Measurements from ENCODE around the gene AHI1.
"Not testable (repeated sequence)": the region's sequence is repeated elsewhere in the genome, so short reads cannot be mapped to it uniquely, and the experiment has no call there.

Gene AHI1

DNA sequence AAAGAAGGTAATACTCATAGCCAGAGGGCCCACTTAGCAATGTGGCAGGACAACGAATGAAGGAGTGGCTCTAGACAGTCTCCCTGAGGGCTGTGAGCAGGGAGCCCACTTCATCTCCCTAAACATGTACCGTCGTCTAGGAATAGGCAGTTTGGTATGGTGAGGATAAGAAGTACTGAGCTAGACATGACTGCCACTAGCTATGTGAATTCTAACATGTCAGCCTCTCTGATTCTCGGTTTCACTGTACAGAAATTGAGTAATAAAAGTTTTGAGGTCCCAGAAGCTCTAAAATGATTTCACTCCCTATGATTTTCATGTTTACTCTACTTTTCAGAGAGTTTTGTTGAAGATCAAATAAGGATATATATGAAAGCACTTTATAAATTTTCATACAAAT lies 107.1 kb downstream of the AHI1 start:
- DNase-seq (ENCODE audit: low read depth): no peak

DNA sequence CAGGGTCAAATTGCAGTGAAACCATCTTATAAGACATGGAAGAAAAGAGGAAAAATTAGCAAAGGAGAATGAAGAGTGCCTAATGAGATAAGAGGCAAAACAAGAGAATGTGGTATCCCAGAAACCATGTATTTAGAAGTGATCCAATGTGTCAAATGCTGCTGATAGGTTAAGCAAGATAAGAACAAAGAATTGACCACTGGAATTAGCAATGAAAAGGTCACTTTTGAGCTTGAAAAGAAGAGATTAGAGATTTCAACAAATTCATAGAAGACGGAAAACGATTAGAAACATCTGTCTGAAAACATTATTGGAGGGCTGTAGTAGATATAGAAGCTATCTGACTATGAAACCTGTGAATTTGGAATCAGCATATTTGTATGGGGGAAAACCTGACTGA lies 112.2 kb downstream of the AHI1 start:
- DNase-seq (ENCODE audit: low read depth): no peak

DNA sequence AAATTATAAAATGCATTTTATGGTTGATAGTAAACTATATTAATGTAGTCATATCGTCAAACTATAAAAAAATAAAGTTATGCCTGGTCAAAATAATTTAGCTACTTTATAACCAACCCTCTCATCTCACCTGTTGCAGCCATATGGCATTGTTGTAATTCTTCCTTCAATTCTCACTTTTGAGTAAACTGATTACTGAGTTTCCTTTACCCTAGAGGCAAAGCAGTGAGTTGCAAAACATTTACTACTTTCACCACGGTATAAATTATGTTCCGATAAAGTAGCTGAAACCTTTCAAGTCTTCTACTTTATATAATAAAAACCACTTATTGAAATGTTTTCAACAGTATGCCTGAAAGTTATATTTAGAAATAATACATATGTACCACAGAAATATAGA lies 113.8 kb downstream of the AHI1 start:
- no peak for DNase-seq (ENCODE audit: low read depth)

DNA sequence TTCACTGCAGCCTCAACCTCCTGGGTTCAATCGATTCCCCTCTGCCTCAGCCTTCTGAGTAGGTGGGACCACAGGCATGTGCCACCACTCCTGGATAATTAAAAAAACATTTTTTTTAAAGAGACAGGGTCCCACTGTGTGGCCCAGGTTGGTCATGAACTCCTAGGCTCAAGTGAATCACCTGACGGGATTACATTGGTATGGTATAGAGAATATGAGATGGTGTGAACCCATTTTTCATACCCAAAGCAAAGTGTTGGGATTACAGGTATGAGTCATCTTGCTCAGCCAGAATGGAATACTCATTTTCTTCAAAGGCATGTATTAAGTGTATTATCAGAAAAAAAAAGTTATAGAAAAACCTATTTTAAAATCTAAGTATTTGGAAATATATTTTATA lies 114.2 kb downstream of the AHI1 start:
- DNase-seq (ENCODE audit: low read depth): no peak

DNA sequence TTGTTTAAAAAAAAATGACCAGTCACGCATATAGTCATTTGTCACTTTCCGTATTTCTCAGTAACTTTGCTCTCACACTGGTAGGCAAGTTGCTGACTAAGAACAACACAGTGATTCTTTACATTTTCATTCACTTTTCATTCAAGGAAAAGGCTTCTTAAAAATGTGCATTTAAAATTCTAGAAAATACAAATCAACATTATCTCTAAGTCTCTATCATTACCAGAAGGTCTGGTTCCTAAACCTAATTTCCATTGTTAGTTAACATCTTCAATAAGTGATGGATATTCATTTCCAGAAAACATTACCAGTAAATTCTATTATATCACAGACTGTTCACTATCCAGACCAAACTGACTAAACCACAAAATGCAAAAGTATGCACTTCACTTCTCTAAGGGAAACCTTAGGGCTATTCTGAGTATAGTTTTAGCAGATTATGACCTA lies 115.3 kb downstream of the AHI1 start:
- DNase-seq (ENCODE audit: low read depth): no peak

DNA sequence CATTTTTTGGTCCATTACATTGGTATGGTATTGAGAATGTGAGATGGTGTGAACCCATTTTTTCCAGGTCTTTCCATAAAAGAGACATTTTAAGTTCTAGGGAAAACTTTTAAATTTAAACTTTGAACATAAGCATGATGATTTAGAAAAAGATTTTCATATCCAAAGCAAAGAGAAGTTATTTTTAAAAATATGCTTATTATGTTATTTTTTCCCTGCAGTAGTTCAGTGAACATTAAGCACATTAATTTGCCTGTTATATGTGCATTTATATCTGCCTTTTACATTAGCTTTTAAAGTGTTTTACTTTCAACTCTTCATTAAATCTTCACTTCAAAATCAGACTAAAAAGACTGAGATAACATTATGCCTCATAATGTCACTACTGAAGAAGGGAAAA lies 116.7 kb downstream of the AHI1 start:
- DNase-seq (ENCODE audit: low read depth): no peak

DNA sequence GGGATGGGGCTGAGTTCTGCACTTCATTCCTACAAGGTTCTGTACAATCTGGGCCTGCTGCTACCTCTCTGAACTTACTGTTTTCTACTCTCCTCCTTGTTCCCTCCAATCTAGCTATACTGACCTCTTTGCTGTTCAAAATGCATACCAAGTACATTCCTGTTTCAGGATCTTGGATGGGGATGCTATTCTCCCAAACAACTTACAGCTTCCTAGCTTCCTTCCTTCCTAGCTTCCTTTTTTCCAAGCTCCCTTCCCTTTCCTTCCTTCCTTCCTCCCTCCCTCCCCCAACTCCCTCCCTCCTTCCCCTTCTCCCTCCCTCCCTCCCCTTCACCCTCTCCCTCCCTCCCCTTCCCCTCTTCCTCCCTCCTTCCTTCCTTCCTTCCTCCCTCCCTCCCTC lies 117.9 kb downstream of the AHI1 start:
- DNase-seq (ENCODE audit: low read depth): no peak

DNA sequence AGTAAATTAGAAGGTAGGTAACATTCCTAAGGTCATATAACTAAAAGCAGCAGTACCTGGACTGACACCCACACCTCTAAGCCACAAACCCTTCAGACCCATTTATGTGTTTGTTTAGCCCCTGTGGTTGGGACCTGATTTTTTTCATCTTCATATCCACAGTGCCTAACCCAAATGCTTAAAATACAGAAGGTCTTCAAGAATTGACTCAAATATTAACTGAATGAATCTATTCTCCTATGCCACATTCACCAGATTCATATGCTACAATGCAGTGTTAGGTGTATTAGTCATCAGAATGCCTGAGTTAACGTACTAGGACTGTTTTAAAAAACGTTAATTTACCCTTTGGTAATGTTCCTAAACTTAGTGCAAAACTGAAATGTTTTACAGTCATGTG lies 124.8 kb downstream of the AHI1 start:
- DNase-seq (ENCODE audit: low read depth): no peak

DNA sequence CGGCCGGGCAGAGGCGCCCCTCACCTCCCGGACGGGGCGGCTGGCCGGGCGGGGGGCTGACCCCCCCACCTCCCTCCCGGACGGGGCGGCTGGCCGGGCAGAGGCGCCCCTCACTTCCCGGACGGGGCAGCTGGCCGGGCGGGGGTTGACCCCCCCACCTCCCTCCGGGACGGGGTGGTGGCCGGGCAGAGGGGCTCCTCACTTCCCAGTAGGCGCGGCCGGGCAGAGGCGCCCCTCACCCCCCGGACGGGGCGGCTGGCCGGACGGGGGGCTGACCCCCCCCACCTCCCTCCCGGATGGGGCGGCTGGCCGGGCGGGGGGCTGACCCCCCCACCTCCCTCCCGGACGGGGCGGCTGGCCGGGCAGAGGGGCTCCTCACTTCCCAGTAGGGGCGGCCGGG lies 133.9 kb downstream of the AHI1 start:
- DNase-seq (ENCODE audit: low read depth): not testable (repeated sequence)

DNA sequence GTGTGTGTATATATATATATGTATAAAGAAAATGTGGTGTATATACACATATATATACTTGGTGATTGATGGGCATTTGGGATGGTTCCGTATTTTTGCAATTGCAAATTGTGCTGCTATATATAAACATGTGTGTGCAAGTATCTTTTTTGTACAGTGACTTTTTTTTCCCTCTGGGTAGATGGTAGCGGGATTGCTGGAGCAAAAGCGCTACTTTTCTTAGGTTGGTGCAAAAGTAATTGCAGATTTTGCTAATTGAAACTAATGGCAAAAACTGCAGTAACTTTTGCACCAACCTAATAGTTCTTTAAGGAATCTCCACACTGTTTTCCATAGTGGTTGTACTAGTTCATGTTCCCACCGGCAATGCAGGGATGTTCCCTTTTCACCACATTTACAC lies 135.4 kb downstream of the AHI1 start:
- DNase-seq (ENCODE audit: low read depth): no peak

DNA sequence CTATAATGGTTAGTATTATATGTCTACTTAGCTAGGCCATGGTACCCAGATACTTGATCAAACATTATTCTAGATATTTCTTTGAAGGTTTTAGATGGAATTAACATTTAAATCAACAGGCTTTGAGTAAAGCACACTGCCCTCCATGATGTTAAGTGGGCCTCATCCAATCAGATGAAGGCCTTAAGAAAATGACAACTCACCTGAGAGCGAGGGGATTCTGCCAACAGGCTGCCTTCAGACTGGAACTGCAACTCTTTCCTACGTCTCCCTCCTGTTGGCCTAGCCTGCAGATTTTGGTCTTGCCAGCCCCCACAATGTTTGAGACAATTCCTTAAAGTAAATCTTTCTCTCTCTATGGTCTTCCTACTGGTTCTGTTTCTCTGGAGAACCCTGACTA lies 137.3 kb downstream of the AHI1 start:
- DNase-seq (ENCODE audit: low read depth): no peak

DNA sequence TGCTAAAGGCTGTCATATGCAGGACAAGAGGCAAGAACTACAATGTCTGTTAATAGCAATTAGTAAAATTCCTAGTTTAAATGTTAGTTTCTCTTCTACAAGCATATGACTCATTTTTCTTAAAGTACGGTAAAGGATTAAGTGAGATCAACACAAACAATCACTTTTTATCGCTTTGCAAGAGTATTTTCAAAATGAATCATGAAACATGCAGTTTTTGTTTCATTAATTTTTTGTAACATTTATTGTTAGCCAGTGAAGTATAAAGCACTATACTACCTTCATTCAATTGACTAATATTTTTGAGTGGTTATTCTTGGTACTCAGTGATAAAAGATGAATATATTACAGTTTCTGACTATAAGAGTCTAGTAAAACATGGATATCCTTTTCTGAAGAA lies 138.6 kb downstream of the AHI1 start:
- DNase-seq (ENCODE audit: low read depth): no peak

DNA sequence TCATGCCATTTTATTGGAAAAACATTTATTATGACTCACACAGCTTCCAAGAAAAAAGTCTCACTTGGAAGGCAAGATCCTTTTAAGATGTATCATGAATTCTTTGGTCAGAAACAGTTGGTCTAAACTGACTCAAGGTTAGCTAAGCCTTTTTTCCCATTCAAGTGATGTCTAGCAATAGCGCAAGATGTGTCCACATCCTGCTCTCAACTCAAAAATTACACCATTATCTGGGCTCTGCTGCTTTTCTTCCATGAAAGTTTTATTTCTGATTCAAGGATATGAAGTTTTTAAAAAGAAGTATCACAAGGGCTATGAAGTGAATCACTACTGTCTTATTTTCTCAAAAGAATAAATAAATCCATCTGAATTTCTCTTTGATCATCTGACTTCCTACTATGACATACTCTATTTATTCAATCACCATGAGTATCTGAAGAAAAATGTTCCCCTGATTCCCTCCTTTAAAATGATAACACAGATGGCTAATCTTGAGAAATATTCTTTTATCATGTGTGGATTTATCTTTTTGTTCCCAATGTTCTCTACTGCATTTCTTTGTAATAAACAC lies 139.2 kb downstream of the AHI1 start:
- no peak for DNase-seq (ENCODE audit: low read depth)

DNA sequence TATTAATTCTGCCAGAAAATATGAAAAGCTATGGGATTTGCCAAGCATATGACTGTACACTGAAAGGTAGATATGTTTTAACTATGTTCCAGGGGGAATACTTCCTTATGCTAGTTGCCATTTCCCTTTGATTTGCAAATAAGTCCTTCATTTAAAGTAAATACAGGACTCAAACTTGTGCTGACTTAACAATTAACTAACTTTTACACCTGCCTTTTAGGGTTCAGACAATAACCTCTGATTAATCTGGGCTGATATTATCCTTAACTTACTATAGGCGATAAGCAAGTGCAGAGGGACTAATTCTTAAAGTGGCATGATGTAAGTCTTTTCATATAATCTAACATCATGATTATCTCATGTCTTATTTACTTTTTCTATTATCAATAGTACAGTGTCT lies 143.1 kb downstream of the AHI1 start:
- no peak for DNase-seq (ENCODE audit: low read depth)

DNA sequence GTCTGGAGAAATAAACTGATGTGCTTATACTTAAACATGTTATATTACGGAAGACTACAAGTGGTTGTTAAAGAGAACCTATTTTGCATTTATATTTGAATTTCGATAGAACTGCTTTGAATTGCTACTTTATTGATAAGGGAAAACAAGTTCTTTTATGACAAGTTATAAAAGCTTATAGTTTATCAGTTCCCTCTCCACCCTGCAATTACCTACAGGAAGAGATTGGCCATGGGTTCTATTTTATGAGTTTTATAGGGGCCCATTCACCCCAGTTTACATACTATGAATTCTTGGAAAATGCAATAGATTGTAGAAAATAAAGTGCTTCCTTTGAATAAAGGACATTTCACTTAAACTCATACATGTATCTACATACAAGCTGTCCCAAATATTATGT lies 144.4 kb downstream of the AHI1 start:
- DNase-seq (ENCODE audit: low read depth): no peak

DNA sequence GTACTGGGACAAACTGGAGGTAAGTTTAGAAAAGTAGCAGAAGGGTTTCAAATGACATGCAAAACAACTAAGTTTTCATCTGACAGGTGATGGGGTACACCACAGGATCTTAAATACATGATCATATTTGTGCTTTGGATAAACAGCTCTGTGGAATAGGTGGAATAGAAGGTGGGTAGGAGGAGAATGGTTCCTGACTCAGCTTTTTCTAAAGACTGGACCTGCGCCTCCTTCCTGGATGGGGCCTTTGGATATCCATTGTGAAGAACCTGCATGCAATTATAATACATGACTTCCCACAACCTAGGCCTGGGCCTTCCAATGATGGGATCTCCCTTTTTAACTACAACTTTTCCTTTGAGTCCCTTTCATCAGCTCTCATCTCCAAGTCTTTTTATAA lies 145.9 kb downstream of the AHI1 start:
- no peak for DNase-seq (ENCODE audit: low read depth)

DNA sequence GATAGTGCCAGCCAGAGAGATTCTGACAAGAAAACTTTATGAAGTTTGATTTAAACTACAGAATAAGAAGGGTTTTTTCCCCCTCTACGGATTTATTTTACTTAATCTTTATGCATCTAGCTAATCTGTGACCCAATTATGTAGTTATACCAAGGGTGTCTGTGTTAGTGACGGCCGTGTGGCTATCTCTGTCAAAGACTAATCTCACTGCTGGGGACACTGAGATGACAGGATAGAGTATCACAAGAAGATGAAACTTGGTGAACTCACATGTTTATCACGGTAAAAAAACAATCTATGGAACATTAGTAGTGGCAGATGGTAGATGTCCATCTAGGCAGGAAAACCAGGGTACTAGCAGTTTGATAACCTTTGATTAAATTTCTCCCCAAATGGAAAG lies 149.7 kb downstream of the AHI1 start:
- no peak for DNase-seq (ENCODE audit: low read depth)

DNA sequence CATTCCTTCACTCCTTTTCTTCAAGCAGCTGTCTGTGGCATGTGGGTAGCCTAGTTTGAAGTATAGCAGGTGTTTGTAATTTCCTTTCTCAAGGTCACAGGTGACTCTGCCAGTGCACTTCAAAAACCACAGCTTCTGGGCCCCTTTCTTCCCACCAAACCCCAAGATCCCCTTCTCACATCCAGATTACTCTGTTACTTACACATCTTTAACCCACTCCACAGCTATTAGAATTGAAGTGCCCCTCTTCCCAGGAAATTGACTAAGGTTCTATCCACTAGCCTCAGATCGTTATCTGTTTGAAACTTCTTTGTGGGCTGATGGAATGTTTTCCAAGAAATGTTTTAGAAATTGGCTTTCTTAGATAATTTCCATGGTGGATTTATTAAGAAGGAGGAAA lies 150.8 kb downstream of the AHI1 start:
- no peak for DNase-seq (ENCODE audit: low read depth)

DNA sequence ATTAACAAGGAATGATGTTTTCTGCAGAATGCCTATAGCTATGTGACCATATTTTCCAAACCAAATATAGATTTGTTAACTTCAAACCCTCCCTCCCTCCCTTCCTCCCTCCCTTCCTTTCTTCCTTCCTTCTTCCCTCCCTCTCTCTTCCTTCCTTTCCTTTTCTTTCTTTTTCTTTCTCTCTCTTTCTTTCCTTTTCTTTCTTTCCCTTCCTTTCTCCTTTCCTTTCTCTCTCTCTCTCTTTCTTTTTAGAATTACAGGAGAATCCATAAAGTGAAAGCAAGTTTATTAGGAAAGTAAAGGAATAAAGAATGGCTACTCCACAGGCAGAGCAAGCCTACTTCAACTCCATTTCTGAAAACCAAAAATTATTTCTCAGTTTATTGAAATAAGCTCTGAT lies 153.0 kb downstream of the AHI1 start:
- DNase-seq (ENCODE audit: low read depth): no peak

DNA sequence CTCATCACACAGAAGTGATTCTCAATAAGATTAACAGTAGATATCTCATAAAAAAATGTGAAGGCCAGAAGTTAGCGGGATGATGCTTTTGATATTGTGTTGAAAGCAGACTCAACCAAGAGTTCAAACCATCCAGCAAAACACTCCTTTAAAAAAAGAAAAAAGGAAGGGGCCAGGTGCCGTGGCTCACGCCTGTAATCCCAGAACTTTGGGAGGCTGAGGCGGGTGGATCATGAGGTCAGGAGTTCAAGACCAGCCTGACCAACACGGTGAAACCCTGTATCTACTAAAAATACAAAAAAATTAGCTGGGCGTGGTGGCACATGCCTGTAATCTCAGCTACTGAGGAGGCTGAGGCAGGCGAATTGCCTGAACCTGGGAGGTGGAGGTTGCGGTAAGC lies 157.6 kb downstream of the AHI1 start:
- DNase-seq (ENCODE audit: low read depth): not testable (repeated sequence)

DNA sequence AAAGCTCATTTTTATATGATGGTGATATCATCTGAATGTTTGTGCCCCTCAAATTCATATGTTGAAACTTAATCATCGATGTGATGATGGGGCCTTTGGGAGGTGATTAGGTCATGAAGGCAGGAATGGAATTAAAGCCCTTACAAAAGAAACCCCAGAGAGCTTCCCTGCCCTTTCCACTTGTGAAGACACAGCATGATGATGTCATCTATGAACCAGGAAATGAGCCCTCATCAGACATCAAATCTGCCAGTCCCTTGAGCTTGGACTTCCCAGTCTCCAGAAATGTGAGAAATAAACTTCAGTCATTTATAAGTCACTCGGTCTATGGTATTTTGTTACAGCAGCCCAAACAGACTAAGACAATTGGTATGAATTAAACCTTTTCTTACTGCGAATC lies 163.4 kb downstream of the AHI1 start:
- no peak for DNase-seq (ENCODE audit: low read depth)

DNA sequence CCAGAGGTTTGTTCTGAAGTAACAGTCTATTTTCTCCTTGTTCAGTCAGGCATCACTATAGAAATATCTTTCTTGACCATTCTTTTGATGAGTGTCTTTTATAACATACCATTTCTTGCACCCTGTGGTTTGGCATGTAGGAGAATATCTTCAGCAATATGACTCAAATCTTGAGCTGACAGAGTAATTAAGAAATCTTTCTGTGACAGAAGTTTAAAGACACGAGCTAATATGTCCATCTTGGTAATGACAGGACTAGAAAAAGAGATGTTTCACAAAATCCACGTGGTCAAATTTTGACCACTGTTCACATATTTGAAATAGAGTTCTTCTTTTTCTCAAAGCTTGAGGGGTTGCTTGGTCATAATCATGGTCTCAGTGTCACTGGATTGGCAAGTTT lies 166.5 kb downstream of the AHI1 start:
- DNase-seq (ENCODE audit: low read depth): no peak

DNA sequence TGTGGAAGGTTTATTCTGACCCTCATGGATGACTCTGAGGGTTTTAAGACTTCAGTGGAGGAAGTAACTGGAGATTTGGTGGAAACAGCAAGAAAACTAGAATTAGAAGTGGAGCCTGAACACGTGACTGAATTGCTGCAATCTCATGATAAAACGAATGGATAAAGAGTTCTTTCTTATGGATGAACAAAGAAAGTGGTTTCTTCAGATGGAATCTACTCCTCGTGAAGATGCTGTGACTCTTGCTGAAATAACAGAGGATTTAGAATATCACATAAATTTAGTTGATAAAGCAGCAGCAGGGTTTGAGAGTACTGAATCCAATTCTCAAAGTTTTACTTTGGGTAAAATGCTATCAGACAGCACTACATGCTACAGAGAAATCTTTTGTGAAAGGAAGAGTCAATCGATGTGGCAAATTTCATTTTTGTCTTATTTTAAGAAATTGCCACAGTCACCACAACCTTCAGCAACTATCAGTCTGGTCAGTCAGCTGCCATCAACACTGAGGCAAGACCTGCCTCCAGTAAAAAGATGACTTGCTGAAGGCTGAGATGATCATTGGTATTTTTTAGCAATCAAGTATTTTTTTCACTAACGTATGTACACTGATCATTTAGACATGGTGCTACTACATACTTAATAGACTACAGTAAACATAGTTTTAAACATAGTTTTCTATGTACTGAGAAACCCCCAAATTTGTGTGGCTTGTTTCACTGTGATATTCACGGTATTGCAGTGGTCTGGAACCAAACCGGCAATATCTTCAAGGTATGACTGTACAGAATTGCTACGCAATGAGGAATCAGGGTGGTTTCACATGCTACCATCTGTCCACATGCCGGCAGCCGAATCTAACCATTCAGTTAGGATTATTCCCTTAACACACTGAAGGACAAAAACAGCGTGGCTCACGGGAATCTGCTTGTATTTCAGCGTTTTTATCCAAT lies 167.4 kb downstream of the AHI1 start:
- no peak for DNase-seq (ENCODE audit: low read depth)

DNA sequence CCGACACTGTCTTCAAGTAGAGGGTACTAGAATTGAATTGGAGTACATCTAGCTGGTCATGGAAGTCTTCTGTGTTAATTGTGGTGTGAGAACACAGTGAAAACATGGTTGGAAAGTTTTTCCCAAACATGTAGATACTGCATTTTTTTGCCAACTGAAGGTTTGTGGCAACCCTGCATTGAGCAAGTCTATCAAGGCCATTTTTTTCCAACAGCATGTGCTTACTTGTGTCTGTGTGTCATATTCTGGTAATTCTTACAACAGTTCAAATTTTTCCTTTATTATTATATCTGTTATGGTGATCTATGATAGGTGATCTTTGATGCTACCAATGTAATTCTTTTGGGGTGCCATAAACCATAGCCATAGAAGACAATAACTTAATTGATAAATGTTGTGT lies 169.4 kb downstream of the AHI1 start:
- no peak for DNase-seq (ENCODE audit: low read depth)

Measured in activated T-helper 1 cell treated with Interleukin-2 at 50 U/mL for 16 hours (primary cell).